ENCODE data around the gene RANBP10. TPM values are rescaled to one million over a fixed set of nuclear protein-coding genes. Genes with fewer than 3 reads are reported as not detected.

RANBP10 gene
- total and polyA plus RNA-seq, 2 of the 13 experiments (the other 11 are each of a cell fraction or from before 2014, with no cell fraction given), result 9.2 to 22.7 TPM

GRCh38 chr16:67846320-67847063 is 40.1 kb upstream of the RANBP10 start, which contains the start of gene NUTF2 (continued):
- no peak for TF ChIP-seq DZIP1 (CRISPR knock-in tag; IDR thresholded peaks at IDR 0.05)
- no peak for TF ChIP-seq ETV6 (CRISPR knock-in tag; conservative IDR thresholded peaks at IDR 0.05)
- no peak for TF ChIP-seq ZNF644 (CRISPR knock-in tag; IDR thresholded peaks at IDR 0.05; ENCODE audit: low read depth)
- peak; percentile 23; the same call in 1 of the 2 replicates for TF ChIP-seq ZSCAN22 (CRISPR knock-in tag; IDR thresholded peaks at IDR 0.05)
- TF ChIP-seq XRCC5 (optimal IDR thresholded peaks at IDR 0.05; ENCODE audit: low read length), result peak; percentile 96
- TF ChIP-seq ZNF234 (CRISPR knock-in tag; conservative IDR thresholded peaks at IDR 0.05), result peak; percentile 80; the same call in 1 of the 2 replicates
- TF ChIP-seq ZNF605 (CRISPR knock-in tag; IDR thresholded peaks at IDR 0.05), result peak; percentile 98
- TF ChIP-seq USF2 (IDR thresholded peaks at IDR 0.05; ENCODE audit: low read depth, low read length), result no peak
- TF ChIP-seq USF2 (CRISPR knock-in tag; IDR thresholded peaks at IDR 0.05; ENCODE audit: borderline replicate concordance), result no peak
- 0 out of 2 replicates have a peak, but pooled peaks have one; percentile 67 for TF ChIP-seq SNAPC4 (CRISPR knock-in tag; IDR thresholded peaks at IDR 0.05)
- peak; percentile 81 for TF ChIP-seq RARA (CRISPR knock-in tag; IDR thresholded peaks at IDR 0.05)
- peak; percentile 94; the same call in 1 of the 2 replicates for TF ChIP-seq ZNF572 (CRISPR knock-in tag; IDR thresholded peaks at IDR 0.05)
- peak; percentile 67; the same call in 1 of the 2 replicates for TF ChIP-seq ZNF567 (CRISPR knock-in tag; IDR thresholded peaks at IDR 0.05; ENCODE audit: borderline replicate concordance)
- peak; percentile 52; the same call in 1 of the 2 replicates for TF ChIP-seq SOX13 (IDR thresholded peaks at IDR 0.05)
- TF ChIP-seq SOX13 (CRISPR knock-in tag; conservative IDR thresholded peaks at IDR 0.05 in 1 of 2, IDR thresholded peaks at IDR 0.05 in 1 of 2), result peak in 1 of 2 experiments; percentile 71; a peak in 2 of 4 replicates
- TF ChIP-seq HNF4G (IDR thresholded peaks at IDR 0.05; ENCODE audit: borderline replicate concordance, low read depth, low read length), result no peak; the same call in 1 of the 2 replicates
- peak; percentile 55; the same call in 1 of the 2 replicates for TF ChIP-seq HNF4G (CRISPR knock-in tag; IDR thresholded peaks at IDR 0.05; ENCODE audit: borderline replicate concordance, low read depth)
- TF ChIP-seq NCOR1 (IDR thresholded peaks at IDR 0.05; ENCODE audit: borderline replicate concordance, low read length), result peak; percentile 85; the same call in 1 of the 2 replicates
- peak; percentile 83 for TF ChIP-seq TOPORS (CRISPR knock-in tag; IDR thresholded peaks at IDR 0.05)
- TF ChIP-seq ZSCAN29 (CRISPR knock-in tag; conservative IDR thresholded peaks at IDR 0.05), result 0 out of 2 replicates have a peak, but pooled peaks have one; percentile 29

Data from HepG2 (cell line).